HepG2 (cell line): Measurements from ENCODE around the gene HNRNPM. TPM values are rescaled to one million over a fixed set of nuclear protein-coding genes. Genes with fewer than 3 reads are reported as not detected.

ENCODE experiments used
- CENPX ChIP-seq: sonication (generic); formaldehyde crosslinking; IDR thresholded peaks from 2 replicates; pipeline ENCODE4 v1.9.0; 2021; ENCODE audit warnings: mild to moderate bottlenecking, missing genetic modification reagents, moderate library complexity
- GATA4 ChIP-seq: sonication (generic); IDR thresholded peaks from 2 replicates; pipeline ENCODE4 v1.6.1; 2016; ENCODE audit warnings: antibody characterized with exemption, low read depth, borderline replicate concordance
- MAF1 ChIP-seq: sonication (generic); formaldehyde crosslinking; IDR thresholded peaks from 2 replicates; pipeline ENCODE4 v1.5.0; 2020; ENCODE audit warnings: missing genetic modification reagents, borderline replicate concordance
- MAFG ChIP-seq: sonication (generic); formaldehyde crosslinking; IDR thresholded peaks from 2 replicates; pipeline ENCODE4 v1.5.1; 2020; ENCODE audit warnings: mild to moderate bottlenecking, missing genetic modification reagents
- MEIS2 ChIP-seq: sonication (generic); formaldehyde crosslinking; IDR thresholded peaks from 2 replicates; pipeline ENCODE4 v1.9.0; 2021; ENCODE audit warnings: mild to moderate bottlenecking, missing genetic modification reagents
- MTA1 ChIP-seq: sonication (generic); formaldehyde crosslinking; IDR thresholded peaks from 2 replicates; pipeline ENCODE4 v1.4.0; 2020; ENCODE audit warnings: missing genetic modification reagents, mild to moderate bottlenecking, borderline replicate concordance
- NCOA5 ChIP-seq: sonication (generic); formaldehyde crosslinking; IDR thresholded peaks from 2 replicates; pipeline ENCODE4 v1.4.0; 2020; ENCODE audit warnings: missing genetic modification reagents
- NR1H2 ChIP-seq: sonication (generic); formaldehyde crosslinking; IDR thresholded peaks from 2 replicates; pipeline ENCODE4 v1.8.1; 2022; ENCODE audit warnings: low read depth, missing genetic modification reagents, borderline replicate concordance
- POGZ ChIP-seq: sonication (generic); formaldehyde crosslinking; IDR thresholded peaks from 2 replicates; pipeline ENCODE4 v1.4.0; 2020; ENCODE audit warnings: mild to moderate bottlenecking, missing genetic modification reagents
- REL ChIP-seq: sonication (generic); formaldehyde crosslinking; conservative IDR thresholded peaks from 2 replicates; pipeline ENCODE4 v1.8.0; 2022; ENCODE audit warnings: mild to moderate bottlenecking, missing genetic modification reagents, moderate library complexity
- TBP ChIP-seq: sonication (generic); formaldehyde crosslinking; IDR thresholded peaks from 2 replicates; pipeline ENCODE4 v1.5.0; 2020; ENCODE audit warnings: missing genetic modification reagents
- ZNF20 ChIP-seq: sonication (generic); formaldehyde crosslinking; IDR thresholded peaks from 2 replicates; pipeline ENCODE4 v1.4.0; 2020; ENCODE audit warnings: mild to moderate bottlenecking, moderate library complexity, missing genetic modification reagents
- ZNF256 ChIP-seq: sonication (generic); formaldehyde crosslinking; conservative IDR thresholded peaks from 2 replicates; pipeline ENCODE4 v1.4.0; 2020; ENCODE audit warnings: missing genetic modification reagents
- ZNF598 ChIP-seq: sonication (generic); formaldehyde crosslinking; IDR thresholded peaks from 2 replicates; pipeline ENCODE4 v1.5.1; 2020; ENCODE audit warnings: mild to moderate bottlenecking, missing genetic modification reagents, borderline replicate concordance
- ZNF619 ChIP-seq: sonication (generic); formaldehyde crosslinking; IDR thresholded peaks from 2 replicates; pipeline ENCODE4 v1.4.0; 2020; ENCODE audit warnings: mild to moderate bottlenecking, missing genetic modification reagents
- ZNF7 ChIP-seq: IDR thresholded peaks from 2 replicates; pipeline ENCODE4 v1.6.1; 2016; ENCODE audit warnings: missing biosample characterization, missing genetic modification reagents
- ZNF775 ChIP-seq: sonication (generic); formaldehyde crosslinking; IDR thresholded peaks from 2 replicates; pipeline ENCODE4 v1.4.0; 2020; ENCODE audit warnings: missing genetic modification reagents, mild to moderate bottlenecking, moderate library complexity, borderline replicate concordance
- polyA plus RNA-seq, 8 experiments: library from polyadenylated mRNA; depleted of rRNA in 3 of 8; stranded (reverse) in 7 of 8; unstranded in 1 of 8; fragments of >200 nt; fragmentation: Illumina TruSeq in 4 of 8; extraction: Trizol in 4 of 8; gene quantifications; 2 replicates each; pipeline versions ENCODE4 v1.2.1 to v1.2.3, GENCODE V29; 2011 to 2016; ENCODE audit warnings: low read depth in 4 of 8, missing spikeins in 1 of 8, mixed read lengths in 1 of 8; ENCODE audit not compliant: insufficient read depth in 1 of 8
- total RNA-seq, 5 experiments: library from RNA; depleted of rRNA; stranded (reverse); fragments of >200 nt; fragmentation: Illumina TruSeq; extraction: Trizol; gene quantifications; 2 replicates each; pipeline ENCODE4 v1.2.3, GENCODE V29; 2016; ENCODE audit warnings: low read depth in 1 of 5
- TF ChIP-seq, protein P1 (sequence below): sonication (generic); formaldehyde crosslinking; IDR thresholded peaks from 2 replicates; pipeline ENCODE4 v1.8.0; 2022; ENCODE audit warnings: missing genetic modification reagents, mild to moderate bottlenecking, inconsistent platforms, borderline replicate concordance
- TF ChIP-seq, protein P2 (sequence below): sonication (generic); formaldehyde crosslinking; IDR thresholded peaks from 2 replicates; pipeline ENCODE4 v1.5.0; 2020; ENCODE audit warnings: missing genetic modification reagents
- TF ChIP-seq, protein P3 (sequence below): sonication (generic); formaldehyde crosslinking; IDR thresholded peaks from 2 replicates; pipeline ENCODE4 v1.4.0; 2020; ENCODE audit warnings: mild to moderate bottlenecking, missing genetic modification reagents
- TF ChIP-seq, protein P4 (sequence below): sonication (generic); formaldehyde crosslinking; IDR thresholded peaks from 2 replicates; pipeline ENCODE4 v1.5.0; 2020; ENCODE audit warnings: missing genetic modification reagents

The HNRNPM gene
- total and polyA plus RNA-seq, 2 of the 13 experiments (the other 11 are each of a cell fraction or from before 2014, with no cell fraction given): 56.7 to 102 TPM

DNA sequence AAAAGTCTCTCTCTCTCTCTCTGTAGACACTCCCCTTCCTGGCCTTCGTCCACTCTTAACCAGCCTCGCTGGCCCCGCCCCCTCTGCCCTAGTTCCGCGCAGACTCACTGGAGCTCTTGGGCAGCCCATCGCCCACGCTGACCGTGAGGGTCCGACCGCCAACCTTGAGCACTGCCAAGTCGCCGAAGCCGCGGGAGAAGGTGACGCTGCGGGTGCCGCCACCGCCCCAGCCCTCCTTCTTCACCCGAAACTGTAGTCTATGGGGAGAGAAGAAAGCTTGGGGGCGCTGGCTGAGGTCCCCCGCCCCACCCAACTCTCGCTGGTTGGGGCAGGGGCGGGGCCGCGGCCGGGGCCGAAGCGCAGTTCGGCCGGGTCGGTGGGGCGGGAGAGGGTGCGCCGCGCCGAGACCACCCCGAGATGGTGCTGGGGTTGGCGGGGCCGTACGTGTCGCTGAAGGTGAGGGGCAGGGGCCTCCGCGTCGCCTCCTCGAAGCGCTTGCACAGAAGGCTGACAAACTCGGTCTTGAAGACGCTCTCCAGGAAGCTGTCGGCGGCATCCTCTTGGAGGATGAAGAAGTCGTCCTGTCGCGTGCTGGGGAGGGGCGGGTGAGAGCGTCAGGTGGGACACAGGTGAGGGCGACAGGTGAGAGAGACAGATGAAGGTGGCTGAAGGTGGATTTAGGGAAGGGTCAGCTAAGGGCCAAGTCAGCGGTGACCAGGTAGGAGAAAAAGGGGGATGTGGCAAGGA lies 81.7 kb downstream of the HNRNPM start (continued):
- TF ChIP-seq, protein P1, sequence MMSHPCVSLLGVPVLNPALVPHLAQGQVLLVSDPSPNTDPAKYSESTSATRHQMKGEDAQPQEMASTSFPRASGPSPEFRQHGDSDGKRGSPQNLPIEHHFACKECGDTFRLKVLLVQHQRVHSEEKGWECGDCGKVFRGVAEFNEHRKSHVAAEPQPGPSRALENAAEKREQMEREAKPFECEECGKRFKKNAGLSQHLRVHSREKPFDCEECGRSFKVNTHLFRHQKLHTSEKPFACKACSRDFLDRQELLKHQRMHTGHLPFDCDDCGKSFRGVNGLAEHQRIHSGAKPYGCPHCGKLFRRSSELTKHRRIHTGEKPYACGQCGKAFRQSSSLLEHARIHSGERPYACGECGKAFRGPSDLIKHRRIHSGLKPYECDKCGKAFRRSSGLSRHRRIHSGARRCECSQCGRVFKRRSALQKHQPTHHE: no peak
- no peak for TF ChIP-seq ZNF256 (CRISPR knock-in tag)
- TF ChIP-seq, protein P2, sequence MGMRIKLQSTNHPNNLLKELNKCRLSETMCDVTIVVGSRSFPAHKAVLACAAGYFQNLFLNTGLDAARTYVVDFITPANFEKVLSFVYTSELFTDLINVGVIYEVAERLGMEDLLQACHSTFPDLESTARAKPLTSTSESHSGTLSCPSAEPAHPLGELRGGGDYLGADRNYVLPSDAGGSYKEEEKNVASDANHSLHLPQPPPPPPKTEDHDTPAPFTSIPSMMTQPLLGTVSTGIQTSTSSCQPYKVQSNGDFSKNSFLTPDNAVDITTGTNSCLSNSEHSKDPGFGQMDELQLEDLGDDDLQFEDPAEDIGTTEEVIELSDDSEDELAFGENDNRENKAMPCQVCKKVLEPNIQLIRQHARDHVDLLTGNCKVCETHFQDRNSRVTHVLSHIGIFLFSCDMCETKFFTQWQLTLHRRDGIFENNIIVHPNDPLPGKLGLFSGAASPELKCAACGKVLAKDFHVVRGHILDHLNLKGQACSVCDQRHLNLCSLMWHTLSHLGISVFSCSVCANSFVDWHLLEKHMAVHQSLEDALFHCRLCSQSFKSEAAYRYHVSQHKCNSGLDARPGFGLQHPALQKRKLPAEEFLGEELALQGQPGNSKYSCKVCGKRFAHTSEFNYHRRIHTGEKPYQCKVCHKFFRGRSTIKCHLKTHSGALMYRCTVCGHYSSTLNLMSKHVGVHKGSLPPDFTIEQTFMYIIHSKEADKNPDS (CRISPR knock-in tag): no peak
- TF ChIP-seq MAFG: no peak
- TF ChIP-seq ZNF775 (CRISPR knock-in tag): no peak
- no peak for TF ChIP-seq NR1H2 (CRISPR knock-in tag)
- TF ChIP-seq, protein P3, sequence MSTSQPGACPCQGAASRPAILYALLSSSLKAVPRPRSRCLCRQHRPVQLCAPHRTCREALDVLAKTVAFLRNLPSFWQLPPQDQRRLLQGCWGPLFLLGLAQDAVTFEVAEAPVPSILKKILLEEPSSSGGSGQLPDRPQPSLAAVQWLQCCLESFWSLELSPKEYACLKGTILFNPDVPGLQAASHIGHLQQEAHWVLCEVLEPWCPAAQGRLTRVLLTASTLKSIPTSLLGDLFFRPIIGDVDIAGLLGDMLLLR (CRISPR knock-in tag): no peak
- no peak for TF ChIP-seq ZNF7 (CRISPR knock-in tag)
- TF ChIP-seq ZNF598: no peak
- no peak for TF ChIP-seq CENPX (CRISPR knock-in tag)
- no peak for TF ChIP-seq TBP
- TF ChIP-seq ZNF619 (CRISPR knock-in tag): no peak
- no peak for TF ChIP-seq NCOA5 (CRISPR knock-in tag)
- TF ChIP-seq POGZ: no peak
- TF ChIP-seq MTA1 (CRISPR knock-in tag): no peak
- TF ChIP-seq MEIS2 (CRISPR knock-in tag): peak; percentile 24; the same call in 1 of the 2 replicates
- TF ChIP-seq REL (CRISPR knock-in tag): peak; percentile 62; the same call in 1 of the 2 replicates
- no peak for TF ChIP-seq MAF1 (CRISPR knock-in tag)
- TF ChIP-seq, protein P4, sequence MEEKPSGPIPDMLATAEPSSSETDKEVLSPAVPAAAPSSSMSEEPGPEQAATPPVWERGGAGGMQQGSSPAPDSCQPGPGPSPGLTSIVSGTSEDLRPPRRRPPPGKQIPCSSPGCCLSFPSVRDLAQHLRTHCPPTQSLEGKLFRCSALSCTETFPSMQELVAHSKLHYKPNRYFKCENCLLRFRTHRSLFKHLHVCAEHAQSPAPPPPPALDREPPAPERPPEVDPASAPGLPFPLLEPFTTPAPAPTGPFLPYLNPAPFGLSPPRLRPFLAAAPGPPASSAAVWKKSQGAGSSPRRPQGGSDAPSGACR (CRISPR knock-in tag): peak; percentile 71; the same call in 1 of the 2 replicates
- no peak for TF ChIP-seq ZNF20 (CRISPR knock-in tag)
- no peak for TF ChIP-seq GATA4
